Right lobe of liver (tissue), 4 donors: Measurements from ENCODE around the gene CEBPZ.

ENCODE experiments used
- CTCF ChIP-seq, 4 donors: fragments of 200-600 bp in 3 of 4; fragments of 450-650 bp in 1 of 4; IDR thresholded peaks; one replicate each; pipeline versions ENCODE4 v1.5.1 to v1.8.0; 2016 to 2022; ENCODE audit warnings: antibody characterized with exemption in 4 of 4, mild to moderate bottlenecking in 2 of 4
- POLR2A ChIP-seq: fragments of 450-650 bp; IDR thresholded peaks from one replicate; pipeline ENCODE4 v1.6.1; 2017; ENCODE audit warnings: antibody characterized with exemption, mild to moderate bottlenecking
- donor health status: DM: no; HTN: no; CAD: no.
- donor health status: DM: no; HTN: no; CAD: no.
- donor health status: DM: no; HTN: yes; CAD: no.

DNA sequence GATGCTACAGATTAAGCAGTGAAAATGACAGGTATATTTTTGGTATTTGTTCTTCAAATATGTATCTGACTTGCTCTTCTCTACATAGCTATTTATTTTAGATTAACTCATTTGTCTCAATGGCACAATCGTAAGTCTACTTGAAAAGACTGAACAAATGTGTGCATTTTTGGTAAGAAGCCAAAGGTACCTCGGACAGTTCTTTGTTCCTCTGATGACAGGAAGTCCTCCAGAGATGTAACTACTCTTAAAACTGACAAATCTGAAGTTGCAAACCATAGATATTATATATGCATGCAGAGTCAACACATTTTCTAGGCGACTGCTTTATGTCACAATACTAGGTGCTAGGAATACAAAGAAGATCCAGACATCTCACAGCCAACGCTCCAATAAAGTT, 36.7 kb upstream of the CEBPZ start:
- TF ChIP-seq CTCF (IDR thresholded peaks at IDR 0.05) (no peak), POLR2A (no peak)
